ENCODE measurements around the gene QRICH2.
A peak's percentile ranks its signal among the peaks of the same experiment; 100 is the strongest.

QRICH2 gene

DNA sequence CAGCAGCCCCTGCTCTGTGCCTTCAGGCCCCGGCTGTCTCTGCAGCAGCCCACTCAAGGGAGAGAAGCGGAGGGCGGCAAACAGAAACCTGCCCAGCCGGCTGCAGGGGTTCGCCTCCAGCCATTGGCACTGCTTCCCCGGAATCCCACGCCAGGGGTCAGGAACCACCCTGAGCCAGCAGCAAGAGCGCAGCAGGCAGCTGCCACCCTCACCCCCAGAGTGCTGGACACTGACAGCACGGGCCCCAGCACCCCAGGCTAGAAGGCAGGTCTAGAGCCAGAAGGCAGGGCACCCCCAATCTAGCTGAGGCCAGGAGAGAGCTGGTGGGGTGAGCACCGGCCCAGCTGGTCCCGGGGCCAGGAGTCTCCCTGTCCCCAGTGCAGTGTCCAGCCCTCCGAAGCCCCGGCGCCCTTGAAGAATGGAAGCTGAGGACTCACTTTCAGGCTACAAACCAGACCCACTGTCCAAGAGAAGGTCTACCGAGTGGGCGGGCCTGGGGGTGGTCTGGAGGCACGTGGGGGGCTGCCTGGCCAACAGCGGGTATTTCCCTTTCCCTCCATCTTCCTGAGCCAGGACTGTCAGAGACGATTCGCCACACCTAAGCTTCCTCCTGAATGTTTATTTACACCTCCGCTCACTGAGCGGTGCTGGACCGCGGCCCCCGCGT is 34.5 kb downstream of the QRICH2 start:
- Histone ChIP-seq H3K9me2 (replicated peaks; ENCODE audit: low read depth, low read length) (no peaks in the 10 kb centered on the region), H3K36me3 (ENCODE audit: insufficient read depth, low read length) (no peaks in the 10 kb centered on the region; the same call in 1 of the 2 replicates), H3K79me2 (ENCODE audit: insufficient read depth, low read length) (peaks cover 28% of the 10 kb centered on the region), H3K4me1 (ENCODE audit: insufficient read depth, low read length, poor library complexity, severe bottlenecking) (peaks cover 16% of the 10 kb centered on the region), H3K9me3 (ENCODE audit: insufficient read depth, low read depth, low read length) (no peaks in the 10 kb centered on the region), H4K20me1 (ENCODE audit: insufficient read depth, low read length, poor library complexity, severe bottlenecking) (peaks cover 14% of the 10 kb centered on the region), H2AFZ (ENCODE audit: low read length) (no peak overlapping the region), H3K4me3 (ENCODE audit: low read length, poor library complexity, severe bottlenecking) (no peak overlapping the region), H3K27me3 (ENCODE audit: insufficient read depth, low read length, poor library complexity, severe bottlenecking) (no peaks in the 10 kb centered on the region), H3K9ac (ENCODE audit: low read depth, low read length, poor library complexity, severe bottlenecking) (no peak overlapping the region), H3K4me2 (ENCODE audit: low read depth, low read length, poor library complexity, severe bottlenecking) (no peak overlapping the region), H3F3A (ENCODE audit: low read depth) (no peaks in the 10 kb centered on the region)
- TF ChIP-seq EZH2phosphoT487 (IDR thresholded peaks at IDR 0.05; ENCODE audit: borderline replicate concordance) = no peak
- TF ChIP-seq, protein P1, sequence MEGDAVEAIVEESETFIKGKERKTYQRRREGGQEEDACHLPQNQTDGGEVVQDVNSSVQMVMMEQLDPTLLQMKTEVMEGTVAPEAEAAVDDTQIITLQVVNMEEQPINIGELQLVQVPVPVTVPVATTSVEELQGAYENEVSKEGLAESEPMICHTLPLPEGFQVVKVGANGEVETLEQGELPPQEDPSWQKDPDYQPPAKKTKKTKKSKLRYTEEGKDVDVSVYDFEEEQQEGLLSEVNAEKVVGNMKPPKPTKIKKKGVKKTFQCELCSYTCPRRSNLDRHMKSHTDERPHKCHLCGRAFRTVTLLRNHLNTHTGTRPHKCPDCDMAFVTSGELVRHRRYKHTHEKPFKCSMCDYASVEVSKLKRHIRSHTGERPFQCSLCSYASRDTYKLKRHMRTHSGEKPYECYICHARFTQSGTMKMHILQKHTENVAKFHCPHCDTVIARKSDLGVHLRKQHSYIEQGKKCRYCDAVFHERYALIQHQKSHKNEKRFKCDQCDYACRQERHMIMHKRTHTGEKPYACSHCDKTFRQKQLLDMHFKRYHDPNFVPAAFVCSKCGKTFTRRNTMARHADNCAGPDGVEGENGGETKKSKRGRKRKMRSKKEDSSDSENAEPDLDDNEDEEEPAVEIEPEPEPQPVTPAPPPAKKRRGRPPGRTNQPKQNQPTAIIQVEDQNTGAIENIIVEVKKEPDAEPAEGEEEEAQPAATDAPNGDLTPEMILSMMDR (conservative IDR thresholded peaks at IDR 0.05; ENCODE audit: low read length) = no peak

DNA sequence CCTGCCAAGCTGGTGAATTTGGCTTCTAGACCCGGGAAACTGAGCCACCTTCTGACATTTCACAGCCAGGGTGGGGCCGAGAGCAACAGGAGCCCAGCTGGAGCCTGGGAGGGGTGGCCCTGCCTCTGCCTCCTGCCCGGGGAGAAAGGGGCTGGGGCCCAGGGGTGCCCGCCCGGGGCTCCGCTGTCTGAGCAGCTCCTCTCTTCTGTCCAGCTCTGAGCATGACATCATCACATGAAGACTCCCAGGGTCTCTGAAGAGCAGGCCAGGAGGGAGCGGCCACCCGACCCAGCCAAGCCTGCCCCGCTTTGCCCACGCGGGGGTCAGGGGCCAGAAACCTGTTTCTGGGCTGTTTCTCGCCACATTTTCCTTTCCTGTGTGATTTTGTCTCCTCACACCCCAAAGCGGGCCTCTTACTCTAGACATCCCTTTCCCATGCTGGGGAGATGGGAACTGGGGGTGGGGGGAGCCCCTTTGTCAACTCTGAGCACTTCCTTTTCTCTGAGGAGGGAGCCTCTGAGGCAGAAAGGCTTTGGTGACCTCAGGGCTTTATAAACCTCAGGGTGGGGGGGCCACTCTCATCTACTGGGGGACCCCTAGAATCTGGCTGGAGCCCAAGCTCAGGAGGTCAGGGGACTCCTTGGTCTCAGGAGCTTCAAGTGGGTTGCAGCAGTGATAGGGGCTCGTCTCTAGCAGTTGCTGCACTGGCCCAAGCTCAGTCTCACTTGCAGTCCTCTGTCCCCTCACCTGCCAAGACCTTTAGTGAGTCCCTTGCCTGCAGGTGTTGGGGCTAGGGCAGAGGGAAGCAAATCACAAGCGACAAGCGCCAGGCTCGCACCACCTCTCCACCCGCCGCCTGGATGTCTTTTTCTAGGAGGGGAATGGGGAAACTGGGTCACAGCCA is 35.3 kb downstream of the QRICH2 start:
- H3K4me1 ChIP-seq (ENCODE audit: insufficient read depth, low read length, poor library complexity, severe bottlenecking) = peaks cover 24% of the 10 kb centered on the region
- H2AFZ ChIP-seq (ENCODE audit: low read length) = no peak overlapping the region
- no peaks in the 10 kb centered on the region for H3F3A ChIP-seq (ENCODE audit: low read depth)
- H3K4me2 ChIP-seq (ENCODE audit: low read depth, low read length, poor library complexity, severe bottlenecking) = peak overlapping the region; percentile 69
- H3K9me2 ChIP-seq (replicated peaks; ENCODE audit: low read depth, low read length) = no peaks in the 10 kb centered on the region
- TF ChIP-seq, protein P1 (conservative IDR thresholded peaks at IDR 0.05; ENCODE audit: low read length) = no peak
- TF ChIP-seq EZH2phosphoT487 (IDR thresholded peaks at IDR 0.05; ENCODE audit: borderline replicate concordance) = no peak
- H3K36me3 ChIP-seq (ENCODE audit: insufficient read depth, low read length) = no peaks in the 10 kb centered on the region; the same call in 1 of the 2 replicates
- H3K4me3 ChIP-seq (ENCODE audit: low read length, poor library complexity, severe bottlenecking) = peak overlapping the region; percentile 67
- peak overlapping the region; percentile 40 for H3K9ac ChIP-seq (ENCODE audit: low read depth, low read length, poor library complexity, severe bottlenecking)
- H3K79me2 ChIP-seq (ENCODE audit: insufficient read depth, low read length) = peaks cover 36% of the 10 kb centered on the region
- no peaks in the 10 kb centered on the region for H3K9me3 ChIP-seq (ENCODE audit: insufficient read depth, low read depth, low read length)
- H3K27me3 ChIP-seq (ENCODE audit: insufficient read depth, low read length, poor library complexity, severe bottlenecking) = no peaks in the 10 kb centered on the region
- peaks cover 22% of the 10 kb centered on the region for H4K20me1 ChIP-seq (ENCODE audit: insufficient read depth, low read length, poor library complexity, severe bottlenecking)

DNA sequence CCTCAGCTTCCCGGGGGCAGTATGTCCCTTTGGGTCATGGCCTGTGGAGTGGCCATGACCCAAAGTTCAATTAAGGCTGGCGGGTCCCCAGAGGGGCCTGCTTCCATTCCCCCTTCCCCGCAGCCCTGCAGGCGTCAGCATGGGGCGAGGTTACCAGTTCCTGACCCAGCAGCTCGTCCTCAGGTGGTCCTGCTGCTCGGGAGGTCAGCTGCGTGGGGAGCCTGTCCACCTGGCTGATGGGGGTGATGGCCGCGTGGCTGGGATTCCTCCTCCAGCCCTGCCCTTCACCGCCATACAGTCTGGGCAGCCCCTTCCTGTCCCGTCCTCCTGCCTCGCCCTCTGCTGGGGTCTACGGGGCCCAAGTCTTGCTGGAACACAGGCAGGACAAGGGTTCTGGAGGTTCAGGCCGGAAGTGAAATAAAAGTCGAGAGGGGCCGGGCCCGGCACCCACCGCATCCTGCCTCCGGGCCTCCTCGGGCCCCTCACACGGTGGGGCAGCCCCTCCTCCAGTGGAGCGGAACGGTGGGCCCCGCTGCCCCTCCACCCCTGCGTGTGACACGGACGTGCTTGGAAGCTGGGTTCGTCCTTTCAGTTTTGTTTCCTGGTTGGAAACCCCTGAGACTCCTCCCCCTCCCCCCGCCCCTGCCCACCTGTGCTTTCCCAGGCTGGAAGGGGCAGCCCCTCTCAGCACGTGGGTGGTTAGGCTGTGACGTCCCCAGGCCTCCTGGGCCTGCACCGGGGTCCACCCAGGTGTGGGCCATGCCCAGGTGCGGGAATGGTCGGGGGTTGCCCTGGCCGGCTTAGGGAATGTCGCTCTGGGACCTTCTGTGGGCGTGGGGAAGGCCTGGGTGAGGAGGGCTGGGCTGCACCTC is 36.2 kb downstream of the QRICH2 start:
- Histone ChIP-seq H3K9ac (ENCODE audit: low read depth, low read length, poor library complexity, severe bottlenecking) (peak overlapping the region; percentile 64), H3K9me2 (replicated peaks; ENCODE audit: low read depth, low read length) (no peaks in the 10 kb centered on the region), H3F3A (ENCODE audit: low read depth) (no peaks in the 10 kb centered on the region)

More for the DNA sequence above, 36.2 kb downstream of the QRICH2 start:
- Histone ChIP-seq H3K36me3 (ENCODE audit: insufficient read depth, low read length) (no peaks in the 10 kb centered on the region; the same call in 1 of the 2 replicates), H3K4me2 (ENCODE audit: low read depth, low read length, poor library complexity, severe bottlenecking) (peak overlapping the region; percentile 69), H3K4me1 (ENCODE audit: insufficient read depth, low read length, poor library complexity, severe bottlenecking) (peaks cover 31% of the 10 kb centered on the region), H3K4me3 (ENCODE audit: low read length, poor library complexity, severe bottlenecking) (peak overlapping the region; percentile 67), H2AFZ (ENCODE audit: low read length) (no peak overlapping the region), H4K20me1 (ENCODE audit: insufficient read depth, low read length, poor library complexity, severe bottlenecking) (peaks cover 28% of the 10 kb centered on the region), H3K9me3 (ENCODE audit: insufficient read depth, low read depth, low read length) (no peaks in the 10 kb centered on the region), H3K79me2 (ENCODE audit: insufficient read depth, low read length) (peaks cover 45% of the 10 kb centered on the region), H3K27me3 (ENCODE audit: insufficient read depth, low read length, poor library complexity, severe bottlenecking) (no peaks in the 10 kb centered on the region)
- TF ChIP-seq EZH2phosphoT487 (IDR thresholded peaks at IDR 0.05; ENCODE audit: borderline replicate concordance) = no peak
- TF ChIP-seq, protein P1 (conservative IDR thresholded peaks at IDR 0.05; ENCODE audit: low read length) = no peak
